NCI-H187 (cell line): ENCODE results near the gene GIPC3.

Experiments
- DNase-seq, 2 experiments: peaks; one replicate each; lab custom pipeline; 2025; lab: John Stamatoyannopoulos, UW

GIPC3 gene

DNA sequence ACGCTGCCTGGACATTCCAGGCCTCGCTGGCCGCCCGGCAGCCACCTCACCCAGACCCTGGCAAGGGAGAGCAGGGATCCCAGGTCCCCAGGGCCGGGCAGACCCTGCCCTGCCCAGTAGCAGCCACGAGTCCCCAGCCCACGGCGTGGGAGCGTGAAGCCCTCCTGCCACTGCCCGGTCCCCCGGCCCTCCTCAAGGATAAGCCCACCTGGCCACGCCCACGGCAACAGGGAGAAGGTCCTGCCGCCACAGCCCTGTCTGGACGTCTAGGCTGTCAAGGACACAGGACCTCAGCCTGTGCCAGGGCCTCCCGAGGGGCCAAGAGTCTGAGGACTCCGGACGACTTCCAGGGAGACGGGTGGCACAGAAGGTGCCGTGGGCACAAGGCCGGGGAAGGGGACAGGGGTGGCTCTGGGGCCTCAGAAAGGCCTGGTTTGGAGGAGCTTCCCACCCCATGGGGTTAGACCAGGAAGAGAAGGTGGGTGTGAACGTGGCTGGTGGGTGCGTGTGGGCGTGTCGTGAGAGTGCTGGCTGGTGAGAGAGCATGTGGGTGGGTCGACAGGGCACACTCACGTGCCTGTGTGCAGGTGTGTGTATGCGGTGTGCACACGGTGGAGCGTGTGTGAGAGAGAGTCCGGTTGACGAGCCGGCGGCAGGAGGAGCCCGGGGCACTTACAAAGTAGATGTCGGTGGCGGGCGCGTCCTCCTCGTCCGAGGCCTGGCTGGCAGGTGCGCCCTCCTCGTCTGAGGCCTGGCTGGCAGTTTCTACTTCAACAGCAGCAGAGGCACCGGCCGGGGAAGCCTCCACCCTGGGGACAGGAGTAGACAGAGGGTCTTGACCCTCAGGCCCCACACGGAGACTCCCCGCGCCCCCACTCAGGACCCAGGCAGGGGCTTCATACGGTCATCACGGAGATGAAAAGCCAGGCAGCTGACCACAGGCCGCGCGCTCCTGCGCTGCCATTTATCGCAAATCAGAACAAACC, 53.2 kb downstream of the GIPC3 start:
- DNase-seq, result no peak

DNA sequence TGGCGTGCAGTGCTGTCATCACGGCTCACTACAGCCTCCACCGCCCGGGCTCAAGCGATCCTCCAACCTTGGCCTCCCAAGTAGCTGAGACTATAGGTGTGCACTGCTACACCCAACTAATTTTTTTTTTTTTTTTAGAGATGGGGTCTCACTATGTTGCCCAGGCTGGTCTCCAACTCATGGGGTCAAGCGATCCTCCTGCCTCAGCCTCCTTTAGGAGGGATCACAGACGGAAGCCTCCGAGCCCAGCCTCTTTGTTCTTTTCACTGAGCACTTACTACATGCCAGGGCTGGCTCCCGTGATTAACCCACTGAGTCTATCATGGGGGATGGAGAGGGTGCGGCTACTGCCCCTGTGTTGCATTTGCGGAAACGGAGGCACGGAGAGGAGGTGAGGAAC, 54.2 kb downstream of the GIPC3 start:
- no peak for DNase-seq

DNA sequence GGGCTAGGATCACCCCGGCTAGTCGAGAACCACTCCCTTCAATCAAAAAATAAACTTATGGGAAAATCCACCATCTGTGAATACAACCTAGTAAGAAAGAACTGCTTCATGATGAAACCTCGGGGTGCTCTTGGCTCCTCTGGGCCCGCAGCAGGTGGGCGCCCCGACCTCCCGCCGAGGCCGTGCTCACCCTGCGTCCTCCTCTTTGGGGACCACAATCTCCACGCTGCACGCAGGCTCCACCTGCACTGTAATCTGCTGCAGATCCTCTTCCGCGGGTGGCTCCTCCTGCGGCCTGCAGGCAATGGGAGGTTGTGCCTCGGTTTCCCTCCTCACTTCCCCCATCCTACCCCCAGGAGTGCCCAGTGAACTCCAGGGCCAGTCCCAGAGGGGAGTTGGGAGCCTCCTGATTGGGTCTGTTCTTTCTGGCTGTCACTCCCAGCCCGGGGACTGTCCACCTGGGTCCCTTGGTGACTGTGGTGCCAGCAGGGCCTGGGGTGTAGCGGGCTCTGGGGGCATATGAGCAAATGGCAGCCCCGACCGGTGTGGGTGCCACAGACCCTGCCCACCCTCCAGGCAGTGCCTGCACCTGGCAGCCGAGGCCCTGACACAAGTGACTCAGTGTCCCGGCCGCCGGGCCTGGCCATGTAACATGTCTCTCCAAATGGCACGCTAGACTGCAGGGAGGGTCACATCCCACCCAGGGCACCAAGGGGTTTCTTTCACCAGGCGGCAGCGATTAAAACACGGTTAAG, 56.4 kb downstream of the GIPC3 start:
- no peak for DNase-seq

DNA sequence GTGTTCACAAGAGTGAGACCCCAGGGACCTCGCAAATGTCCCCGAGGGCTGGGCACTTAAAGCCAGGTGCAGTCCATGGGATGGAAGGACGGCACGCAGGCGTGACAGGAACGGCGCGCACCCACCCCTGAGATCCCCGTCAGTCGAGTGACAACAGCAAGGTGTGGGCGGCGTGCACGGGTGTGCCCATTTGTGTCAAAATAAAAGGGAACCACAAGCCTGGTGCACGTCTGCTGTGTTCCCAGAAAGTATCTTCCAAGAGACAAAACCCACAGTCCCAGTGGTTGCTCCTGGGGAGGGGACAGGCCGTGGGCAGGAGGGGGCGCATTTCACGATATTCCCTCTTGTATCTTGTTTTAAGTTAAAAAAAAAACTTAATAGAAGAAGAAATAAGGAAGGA, 57.0 kb downstream of the GIPC3 start:
- DNase-seq, result no peak
